Neuronal stem cell (in vitro differentiated cells): ENCODE results near the gene CACNB4. TPM values are rescaled to one million over a fixed set of nuclear protein-coding genes. Genes with fewer than 3 reads are reported as not detected.

Experiments used
- small RNA-seq: library from polyadenylated mRNA; stranded (forward); fragments of <200 nt; extraction: miRNeasy Mini kit (QIAGEN cat#:217004); gene quantifications from one replicate; pipeline ENCODE3, GENCODE V24; 2013; ENCODE audit not compliant: insufficient read depth

CACNB4 gene

Small RNA genes lying within 50 kb of the gene (small RNA-seq; reads per million reads assigned to genes)
- gene RPL30P2: not detected
